ENCODE results near the gene RHBDL1. TPM values are rescaled to one million over a fixed set of nuclear protein-coding genes. Genes with fewer than 3 reads are reported as not detected.

RHBDL1 gene
- total and polyA plus RNA-seq, 9 of the 15 experiments (the other 6 are each of a cell fraction or from before 2014, with no cell fraction given) = 0.03 to 5.6 (median 1.3) TPM; not detected in 1

DNA sequence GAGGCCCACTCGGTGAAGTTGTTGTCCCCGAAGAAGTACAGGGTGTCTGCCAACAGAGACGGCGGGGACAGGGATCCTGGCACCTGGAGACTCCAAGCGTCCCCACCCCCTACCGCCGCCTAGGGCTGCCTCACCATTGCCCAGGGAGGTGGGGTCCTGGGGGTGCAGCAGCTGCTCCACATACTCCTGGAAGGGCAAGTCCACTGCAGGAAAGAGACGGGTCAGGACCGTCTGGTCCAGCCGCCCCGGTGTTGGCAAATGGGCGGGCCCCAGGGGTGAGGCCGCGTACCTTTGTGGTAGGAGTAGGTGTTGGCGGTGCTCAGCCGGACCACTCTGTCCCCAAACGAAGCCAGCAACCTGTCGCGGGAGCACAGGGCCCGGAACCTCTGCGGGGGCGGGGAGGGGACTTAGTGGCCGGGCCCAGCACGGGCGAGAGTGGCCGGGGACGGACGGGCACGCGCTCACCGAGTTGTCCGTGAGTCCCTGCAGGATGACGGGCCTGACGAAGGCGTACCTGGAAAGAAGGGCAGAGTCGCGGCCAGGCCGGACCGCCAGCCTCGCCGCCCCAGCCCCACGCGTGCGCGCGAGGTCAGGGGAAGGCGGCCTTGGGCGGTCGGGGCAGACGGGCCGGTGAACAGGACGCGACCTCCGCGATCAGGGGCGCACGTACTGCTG lies 8.1 kb downstream of the RHBDL1 start (continued):
- TF ChIP-seq ZKSCAN3 (CRISPR knock-in tag; IDR thresholded peaks at IDR 0.05) = no peak
- TF ChIP-seq CCAR2 (IDR thresholded peaks at IDR 0.05; ENCODE audit: low read depth, low read length) = no peak
- no peak for TF ChIP-seq SP2 (IDR thresholded peaks at IDR 0.05; ENCODE audit: extremely low read depth, low read depth, low read length, poor library complexity, severe bottlenecking)
- no peak for TF ChIP-seq MCM3 (IDR thresholded peaks at IDR 0.05)
- TF ChIP-seq PYGO2 (tag; IDR thresholded peaks at IDR 0.05) = no peak
- TF ChIP-seq CBX2 (IDR thresholded peaks at IDR 0.05; ENCODE audit: insufficient read depth, low read length, poor library complexity, severe bottlenecking) = no peak
- no peak for TF ChIP-seq NR2F6 (CRISPR knock-in tag; IDR thresholded peaks at IDR 0.05)
- no peak for TF ChIP-seq L3MBTL2 (IDR thresholded peaks at IDR 0.05)
- TF ChIP-seq, protein P1, sequence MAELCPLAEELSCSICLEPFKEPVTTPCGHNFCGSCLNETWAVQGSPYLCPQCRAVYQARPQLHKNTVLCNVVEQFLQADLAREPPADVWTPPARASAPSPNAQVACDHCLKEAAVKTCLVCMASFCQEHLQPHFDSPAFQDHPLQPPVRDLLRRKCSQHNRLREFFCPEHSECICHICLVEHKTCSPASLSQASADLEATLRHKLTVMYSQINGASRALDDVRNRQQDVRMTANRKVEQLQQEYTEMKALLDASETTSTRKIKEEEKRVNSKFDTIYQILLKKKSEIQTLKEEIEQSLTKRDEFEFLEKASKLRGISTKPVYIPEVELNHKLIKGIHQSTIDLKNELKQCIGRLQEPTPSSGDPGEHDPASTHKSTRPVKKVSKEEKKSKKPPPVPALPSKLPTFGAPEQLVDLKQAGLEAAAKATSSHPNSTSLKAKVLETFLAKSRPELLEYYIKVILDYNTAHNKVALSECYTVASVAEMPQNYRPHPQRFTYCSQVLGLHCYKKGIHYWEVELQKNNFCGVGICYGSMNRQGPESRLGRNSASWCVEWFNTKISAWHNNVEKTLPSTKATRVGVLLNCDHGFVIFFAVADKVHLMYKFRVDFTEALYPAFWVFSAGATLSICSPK (IDR thresholded peaks at IDR 0.05; ENCODE audit: borderline replicate concordance) = no peak
- no peak for TF ChIP-seq FOXA1 (IDR thresholded peaks at IDR 0.05; ENCODE audit: borderline replicate concordance)
- TF ChIP-seq CBX1 (IDR thresholded peaks at IDR 0.05; ENCODE audit: low read depth) = peak; percentile 20; the same call in 1 of the 2 replicates
- TF ChIP-seq BHLHE40 (IDR thresholded peaks at IDR 0.05; ENCODE audit: low read length) = no peak; the same call in 1 of the 2 replicates
- TF ChIP-seq, protein P2, sequence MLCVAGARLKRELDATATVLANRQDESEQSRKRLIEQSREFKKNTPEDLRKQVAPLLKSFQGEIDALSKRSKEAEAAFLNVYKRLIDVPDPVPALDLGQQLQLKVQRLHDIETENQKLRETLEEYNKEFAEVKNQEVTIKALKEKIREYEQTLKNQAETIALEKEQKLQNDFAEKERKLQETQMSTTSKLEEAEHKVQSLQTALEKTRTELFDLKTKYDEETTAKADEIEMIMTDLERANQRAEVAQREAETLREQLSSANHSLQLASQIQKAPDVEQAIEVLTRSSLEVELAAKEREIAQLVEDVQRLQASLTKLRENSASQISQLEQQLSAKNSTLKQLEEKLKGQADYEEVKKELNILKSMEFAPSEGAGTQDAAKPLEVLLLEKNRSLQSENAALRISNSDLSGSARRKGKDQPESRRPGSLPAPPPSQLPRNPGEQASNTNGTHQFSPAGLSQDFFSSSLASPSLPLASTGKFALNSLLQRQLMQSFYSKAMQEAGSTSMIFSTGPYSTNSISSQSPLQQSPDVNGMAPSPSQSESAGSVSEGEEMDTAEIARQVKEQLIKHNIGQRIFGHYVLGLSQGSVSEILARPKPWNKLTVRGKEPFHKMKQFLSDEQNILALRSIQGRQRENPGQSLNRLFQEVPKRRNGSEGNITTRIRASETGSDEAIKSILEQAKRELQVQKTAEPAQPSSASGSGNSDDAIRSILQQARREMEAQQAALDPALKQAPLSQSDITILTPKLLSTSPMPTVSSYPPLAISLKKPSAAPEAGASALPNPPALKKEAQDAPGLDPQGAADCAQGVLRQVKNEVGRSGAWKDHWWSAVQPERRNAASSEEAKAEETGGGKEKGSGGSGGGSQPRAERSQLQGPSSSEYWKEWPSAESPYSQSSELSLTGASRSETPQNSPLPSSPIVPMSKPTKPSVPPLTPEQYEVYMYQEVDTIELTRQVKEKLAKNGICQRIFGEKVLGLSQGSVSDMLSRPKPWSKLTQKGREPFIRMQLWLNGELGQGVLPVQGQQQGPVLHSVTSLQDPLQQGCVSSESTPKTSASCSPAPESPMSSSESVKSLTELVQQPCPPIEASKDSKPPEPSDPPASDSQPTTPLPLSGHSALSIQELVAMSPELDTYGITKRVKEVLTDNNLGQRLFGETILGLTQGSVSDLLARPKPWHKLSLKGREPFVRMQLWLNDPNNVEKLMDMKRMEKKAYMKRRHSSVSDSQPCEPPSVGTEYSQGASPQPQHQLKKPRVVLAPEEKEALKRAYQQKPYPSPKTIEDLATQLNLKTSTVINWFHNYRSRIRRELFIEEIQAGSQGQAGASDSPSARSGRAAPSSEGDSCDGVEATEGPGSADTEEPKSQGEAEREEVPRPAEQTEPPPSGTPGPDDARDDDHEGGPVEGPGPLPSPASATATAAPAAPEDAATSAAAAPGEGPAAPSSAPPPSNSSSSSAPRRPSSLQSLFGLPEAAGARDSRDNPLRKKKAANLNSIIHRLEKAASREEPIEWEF (CRISPR knock-in tag; IDR thresholded peaks at IDR 0.05) = no peak
- TF ChIP-seq, protein P3, sequence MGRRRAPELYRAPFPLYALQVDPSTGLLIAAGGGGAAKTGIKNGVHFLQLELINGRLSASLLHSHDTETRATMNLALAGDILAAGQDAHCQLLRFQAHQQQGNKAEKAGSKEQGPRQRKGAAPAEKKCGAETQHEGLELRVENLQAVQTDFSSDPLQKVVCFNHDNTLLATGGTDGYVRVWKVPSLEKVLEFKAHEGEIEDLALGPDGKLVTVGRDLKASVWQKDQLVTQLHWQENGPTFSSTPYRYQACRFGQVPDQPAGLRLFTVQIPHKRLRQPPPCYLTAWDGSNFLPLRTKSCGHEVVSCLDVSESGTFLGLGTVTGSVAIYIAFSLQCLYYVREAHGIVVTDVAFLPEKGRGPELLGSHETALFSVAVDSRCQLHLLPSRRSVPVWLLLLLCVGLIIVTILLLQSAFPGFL (CRISPR knock-in tag; IDR thresholded peaks at IDR 0.05) = no peak
- no peak for TF ChIP-seq EZH2 (IDR thresholded peaks at IDR 0.05; ENCODE audit: borderline replicate concordance, low read depth, low read length)
- no peak for TF ChIP-seq ZNF232 (CRISPR knock-in tag; IDR thresholded peaks at IDR 0.05)
- peak; percentile 89 for TF ChIP-seq EGR1 (conservative IDR thresholded peaks at IDR 0.05)
- no peak for TF ChIP-seq MYC (IDR thresholded peaks at IDR 0.05; ENCODE audit: low read depth, low read length)
- TF ChIP-seq MYC (CRISPR knock-in tag; IDR thresholded peaks at IDR 0.05; ENCODE audit: borderline replicate concordance, low read depth) = 0 out of 2 replicates have a peak, but pooled peaks have one; percentile 25
- 0 out of 4 replicates have a peak, but pooled peaks of 1 of the 2 experiments have one; percentile 14 for TF ChIP-seq MAZ (CRISPR knock-in tag; conservative IDR thresholded peaks at IDR 0.05 in 1 of 2, IDR thresholded peaks at IDR 0.05 in 1 of 2)
- TF ChIP-seq CBFA2T2 (conservative IDR thresholded peaks at IDR 0.05) = no peak
- no peak for TF ChIP-seq PML (IDR thresholded peaks at IDR 0.05; ENCODE audit: low read length)

All from K562 (cell line).